GM19452 (cell line): ENCODE results near the gene RNF187.

Experiments used
- ATAC-seq: cut with Tn5 transposase; IDR thresholded peaks from one replicate; pipeline ENCODE4 v1.9.1; 2021; ENCODE audit not compliant: unreplicated experiment

Gene RNF187

GRCh38 chr1:228508840-228509415, 21.7 kb downstream of the RNF187 start:
- no peak for ATAC-seq

DNA sequence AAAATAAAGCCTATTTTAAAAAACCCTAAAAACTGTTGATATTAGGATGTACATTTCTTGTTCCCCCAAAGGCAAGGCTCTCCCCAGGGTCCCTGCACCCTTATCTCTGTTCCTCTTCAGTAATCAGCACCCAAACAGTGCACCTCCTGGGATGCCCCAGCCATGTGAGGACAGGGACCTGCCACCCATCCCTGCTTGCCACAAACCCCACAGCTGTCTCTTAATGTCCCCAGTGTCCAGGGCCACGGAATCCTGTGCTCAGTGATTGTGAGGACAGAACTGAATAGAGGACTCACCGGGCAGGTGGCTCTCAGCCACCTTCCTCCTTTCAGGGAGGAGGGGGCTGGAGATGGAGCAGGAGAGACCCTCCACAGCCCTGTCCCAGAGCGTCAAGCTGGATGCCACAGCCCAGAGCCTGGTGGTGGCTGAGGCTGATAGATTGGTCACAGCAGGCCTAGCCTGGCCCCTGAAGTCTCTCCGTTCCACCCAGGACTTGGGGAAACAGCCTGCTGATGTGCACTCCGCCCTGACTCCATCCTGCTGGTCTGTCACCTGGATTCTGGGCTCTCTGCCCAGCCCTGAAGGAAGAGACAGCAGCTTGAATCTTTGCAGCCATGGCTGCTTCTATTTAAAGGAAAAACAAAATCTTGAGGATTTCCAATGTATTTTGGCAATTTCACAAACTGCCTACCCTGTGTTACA, 23.1 kb downstream of the RNF187 start:
- no peak for ATAC-seq

- no peak for ATAC-seq
Observed at GRCh38 chr1:228510803-228511413, 23.7 kb downstream of the RNF187 start.

- ATAC-seq, result no peak
Observed at GRCh38 chr1:228511546-228512445, 24.6 kb downstream of the RNF187 start.

- no peak for ATAC-seq
Observed at GRCh38 chr1:228512781-228513198, 25.6 kb downstream of the RNF187 start.

- ATAC-seq, result no peak
Observed at GRCh38 chr1:228513236-228513900, 26.2 kb downstream of the RNF187 start.

DNA sequence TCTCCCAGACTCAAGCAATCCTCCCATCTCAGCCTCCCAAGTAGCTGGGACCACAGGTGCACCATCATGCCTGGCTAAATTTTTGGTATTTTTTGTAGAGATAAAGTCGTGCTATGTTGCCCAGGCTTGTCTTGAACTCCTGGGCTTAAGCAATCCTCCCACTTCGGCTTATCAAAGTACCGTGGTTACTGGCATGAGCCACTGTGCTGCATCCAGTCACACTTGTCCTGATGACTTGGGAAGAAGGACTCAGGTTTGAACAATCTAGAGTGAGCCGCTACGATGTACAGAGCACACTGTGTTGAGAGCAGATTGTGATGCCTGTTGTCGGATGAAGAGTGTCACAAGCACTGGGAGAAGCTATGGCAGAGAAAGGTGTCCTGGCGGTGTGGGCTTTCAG, 27.2 kb downstream of the RNF187 start:
- ATAC-seq, result no peak

DNA sequence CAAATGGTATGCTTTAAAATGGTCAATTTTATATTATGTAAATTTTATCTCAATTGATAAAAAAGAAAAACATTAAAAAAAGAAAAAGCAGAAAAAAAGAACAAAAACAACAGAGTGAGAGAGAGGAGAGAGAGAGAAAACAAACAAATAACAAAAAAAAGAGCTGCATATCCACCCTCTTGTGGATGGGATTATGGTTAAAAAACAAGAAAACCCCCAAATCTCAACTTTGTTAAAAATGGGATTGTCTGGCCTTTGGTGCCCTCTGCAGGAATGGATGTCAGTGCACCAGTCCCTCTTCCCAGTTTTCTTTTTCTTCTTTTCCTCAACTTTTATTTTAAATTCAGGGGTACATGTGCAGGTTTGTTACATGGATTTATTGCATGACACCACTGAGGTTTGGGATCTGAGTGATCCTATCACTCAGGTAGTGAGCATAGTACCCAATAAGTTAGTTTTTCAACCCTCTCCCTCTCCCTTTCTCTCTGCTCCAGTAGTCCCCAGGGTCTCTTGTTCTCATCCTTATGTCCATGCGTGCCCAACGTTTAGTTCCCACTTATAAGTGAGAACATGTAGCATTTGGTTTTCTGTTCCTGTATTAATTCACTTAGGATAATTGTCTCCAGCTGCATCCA, 28.1 kb downstream of the RNF187 start:
- ATAC-seq, result no peak

DNA sequence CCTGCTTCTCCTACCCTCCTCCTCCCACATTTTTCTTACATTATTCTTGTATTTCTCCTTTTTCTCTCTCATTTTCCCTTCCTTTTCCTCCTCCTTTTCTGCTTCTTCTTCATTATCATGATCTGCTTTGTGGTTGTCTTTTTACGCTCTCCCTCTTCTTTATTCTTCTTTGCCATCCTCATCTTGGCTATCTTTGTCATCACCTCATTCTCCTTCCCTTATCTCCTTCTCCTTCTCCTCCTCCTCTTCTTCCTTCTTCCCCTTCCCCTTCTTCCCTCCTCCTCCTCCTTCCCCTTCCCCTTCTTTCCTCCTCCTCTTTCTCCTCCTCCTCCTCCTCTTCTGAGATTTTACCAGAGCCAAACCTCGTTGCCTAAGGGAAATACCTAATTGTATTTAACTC, 30.5 kb downstream of the RNF187 start:
- ATAC-seq, result no peak

- no peak for ATAC-seq
Observed at GRCh38 chr1:228527596-228527995, 40.4 kb downstream of the RNF187 start.

DNA sequence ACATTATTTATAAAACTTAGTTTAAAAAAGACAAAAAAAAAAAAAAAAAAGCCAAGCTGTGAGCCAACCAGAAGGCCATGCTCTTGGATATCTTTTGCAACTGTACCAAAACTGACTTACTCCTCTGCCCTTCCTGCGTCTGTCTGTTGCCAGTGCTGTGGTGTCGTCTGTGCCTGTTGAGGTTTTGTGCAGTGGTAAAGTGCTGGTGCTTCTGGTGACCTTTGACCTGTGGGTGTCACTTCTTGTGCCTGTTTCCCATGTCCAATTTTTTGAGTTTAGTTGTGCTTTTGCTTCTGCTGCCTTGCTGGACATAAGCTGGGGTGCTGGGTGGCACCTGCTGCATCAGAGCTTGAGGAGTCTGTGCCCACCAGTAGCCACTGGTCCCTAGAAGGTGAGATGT, 41.4 kb downstream of the RNF187 start:
- ATAC-seq, result no peak

- ATAC-seq, result no peak
Observed at GRCh38 chr1:228530086-228530758, 43.0 kb downstream of the RNF187 start.

GRCh38 chr1:228530951-228531731, 44.0 kb downstream of the RNF187 start:
- ATAC-seq, result no peak

DNA sequence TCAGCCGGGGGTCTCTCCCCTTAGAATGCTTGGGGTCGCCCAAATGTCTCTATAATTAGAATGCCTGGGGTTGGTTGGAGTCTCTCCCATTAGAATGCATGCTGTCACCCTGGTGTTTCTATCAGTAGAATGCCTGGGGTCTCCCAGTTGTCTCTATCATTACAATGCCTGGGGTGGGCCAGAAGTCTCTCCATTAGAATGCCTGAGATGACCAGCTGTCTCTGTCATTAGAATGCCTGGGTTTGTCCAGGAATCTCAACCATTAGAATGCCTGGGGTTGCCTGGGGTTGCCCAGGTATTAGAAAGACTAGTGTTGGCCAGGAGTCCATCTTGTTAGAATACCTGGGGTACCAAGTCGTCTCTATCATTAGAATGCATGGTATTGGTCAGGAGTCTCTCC, 51.6 kb downstream of the RNF187 start:
- no peak for ATAC-seq

DNA sequence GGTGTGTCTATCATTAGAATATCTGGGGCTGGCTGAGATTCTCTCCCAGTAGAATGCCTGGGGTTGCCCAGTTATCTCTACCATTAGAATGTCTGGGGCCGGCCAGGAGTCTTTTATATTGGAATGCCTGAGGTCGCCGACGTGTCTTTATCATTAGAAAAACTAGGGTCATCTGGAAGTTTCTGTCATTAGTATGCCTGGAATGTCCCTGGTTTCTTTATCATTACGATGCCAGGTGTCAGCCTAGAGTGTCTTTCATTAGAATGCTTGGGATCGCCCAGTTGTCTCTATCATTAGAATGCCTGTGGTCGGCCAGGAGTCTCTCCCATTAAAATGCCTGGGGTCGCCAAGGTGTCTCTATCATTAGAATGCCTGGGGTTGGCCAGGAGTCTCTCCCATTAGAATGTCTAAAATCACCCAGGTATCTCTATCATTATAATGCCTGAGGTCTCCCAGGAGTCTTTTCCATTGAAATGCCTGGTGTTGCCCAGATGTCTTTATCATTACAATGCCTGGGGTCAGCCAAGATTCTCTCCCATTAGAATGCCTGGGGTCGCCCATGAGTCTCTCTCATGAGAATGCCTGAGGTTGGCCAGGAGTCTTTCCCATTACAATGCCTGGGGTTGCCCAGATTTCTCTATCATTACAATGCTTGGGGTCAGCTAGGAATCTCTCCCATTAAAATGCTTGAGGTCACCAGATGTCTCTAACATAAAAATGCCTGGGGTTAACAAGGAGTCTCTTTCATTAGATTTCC, 53.2 kb downstream of the RNF187 start:
- ATAC-seq, result no peak

GRCh38 chr1:228541725-228542124, 54.5 kb downstream of the RNF187 start:
- ATAC-seq, result no peak

- ATAC-seq, result no peak
Observed at GRCh38 chr1:228542376-228542775, 55.2 kb downstream of the RNF187 start.

DNA sequence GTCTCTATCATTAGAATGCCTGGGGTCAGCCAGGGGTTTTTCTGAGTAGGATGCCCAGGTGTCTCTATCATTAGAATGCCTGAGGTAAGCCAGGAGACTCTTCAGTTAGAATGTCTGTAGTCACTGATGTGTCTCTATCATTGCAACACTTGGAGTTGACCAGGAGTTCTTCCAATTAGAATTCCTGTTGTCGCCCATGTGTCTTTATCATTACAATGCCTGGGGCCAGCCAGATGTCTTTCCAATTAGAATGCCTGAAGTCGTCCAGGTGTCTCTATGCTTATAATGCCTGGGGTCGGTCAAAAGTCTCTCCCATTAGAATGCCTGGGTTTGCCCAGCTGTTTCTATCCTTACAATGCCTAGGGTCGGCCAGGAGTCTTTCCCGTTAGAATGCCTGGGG, 55.8 kb downstream of the RNF187 start:
- no peak for ATAC-seq
